Gastrocnemius medialis (tissue), 4 donors: ENCODE measurements around the gene UCP3. TPM values are rescaled to one million over a fixed set of nuclear protein-coding genes. Genes with fewer than 3 reads are reported as not detected.

ENCODE experiments used
- ATAC-seq, 2 donors: fragments of 150-250 bp; one replicate each; pipeline ENCODE4 v1.9.1; 2016
- DNase-seq, 2 donors: peaks; one replicate each; pipeline ENCODE4 v3.0.0-alpha.2; 2019
- H3K27ac ChIP-seq, 4 donors: fragments of 200-600 bp; sonication (generic); 1 replicate in 1 of 4; 2 replicates in 3 of 4; pipeline ENCODE4 v1.5.1; 2016 to 2018; ENCODE audit warnings: mild to moderate bottlenecking in 2 of 4, moderate library complexity in 1 of 4
- H3K27me3 ChIP-seq, 3 donors: fragments of 200-600 bp; sonication (generic) in 2 of 3; 1 replicate in 1 of 3; 2 replicates in 2 of 3; pipeline versions ENCODE4 v1.5.1 to v1.6.0; 2016 to 2019; ENCODE audit warnings: mild to moderate bottlenecking in 1 of 3, moderate library complexity in 1 of 3
- H3K36me3 ChIP-seq, 2 donors: fragments of 200-600 bp; sonication (generic) in 1 of 2; one replicate each; pipeline ENCODE4 v1.5.1; 2017 to 2018
- H3K4me1 ChIP-seq, 2 donors: fragments of 200-600 bp; sonication (generic) in 1 of 2; one replicate each; pipeline ENCODE4 v1.5.1; 2016 to 2017; ENCODE audit warnings: mild to moderate bottlenecking in 2 of 2
- H3K4me3 ChIP-seq, 4 donors: fragments of 200-600 bp; sonication (generic) in 3 of 4; 1 replicate in 1 of 4; 2 replicates in 3 of 4; pipeline ENCODE4 v1.5.1; 2016 to 2019; ENCODE audit warnings: mild to moderate bottlenecking in 2 of 4
- H3K9me3 ChIP-seq, 3 donors: fragments of 200-600 bp; sonication (generic) in 2 of 3; 1 replicate in 1 of 3; 2 replicates in 2 of 3; pipeline ENCODE4 v1.5.1; 2016 to 2019
- CTCF ChIP-seq, 5 experiments: fragments of 450-650 bp in 3 of 5; fragments of 200-600 bp in 2 of 5; sonication (generic) in 2 of 5; IDR thresholded peaks in 4 of 5; conservative IDR thresholded peaks in 1 of 5; 1 replicate in 4 of 5; 2 replicates in 1 of 5; pipeline ENCODE4 v1.5.1; 2016 to 2019; ENCODE audit warnings: antibody characterized with exemption in 5 of 5, mild to moderate bottlenecking in 3 of 5, moderate library complexity in 3 of 5
- POLR2A ChIP-seq, 2 donors: fragments of 450-650 bp; IDR thresholded peaks; one replicate each; pipeline ENCODE4 v1.6.1; 2017; ENCODE audit warnings: antibody characterized with exemption in 2 of 2, mild to moderate bottlenecking in 2 of 2, moderate library complexity in 2 of 2
- in situ Hi-C, 4 donors: fragments of 200-750 bp; cut with MboI; loops; one replicate each; pipeline versions ENCODE4 v1.15.0 to v1.8.0; 2017; ENCODE audit warnings: low sequenced_read_pairs in 4 of 4
- intact Hi-C: fragments of 100-400 bp; cut with DNase I; formaldehyde crosslinking; loops from one replicate; pipeline ENCODE4 v1.15.1; 2023; ENCODE audit warnings: low total_unique reads
- total RNA-seq, 4 donors: library from RNA; depleted of rRNA; stranded (reverse); fragments of >200 nt; gene quantifications; one replicate each; pipeline versions ENCODE4 v1.1.0 to v1.2.3, GENCODE V29; 2016

The UCP3 gene, protein sequence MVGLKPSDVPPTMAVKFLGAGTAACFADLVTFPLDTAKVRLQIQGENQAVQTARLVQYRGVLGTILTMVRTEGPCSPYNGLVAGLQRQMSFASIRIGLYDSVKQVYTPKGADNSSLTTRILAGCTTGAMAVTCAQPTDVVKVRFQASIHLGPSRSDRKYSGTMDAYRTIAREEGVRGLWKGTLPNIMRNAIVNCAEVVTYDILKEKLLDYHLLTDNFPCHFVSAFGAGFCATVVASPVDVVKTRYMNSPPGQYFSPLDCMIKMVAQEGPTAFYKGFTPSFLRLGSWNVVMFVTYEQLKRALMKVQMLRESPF
- 100 to 1,000 TPM; 489 to 938 (median 679) TPM for total RNA-seq

GRCh38 chr11:74008373-74009229, at the start of gene UCP3:
Gene UCP3 (minus strand): TSS chr11:74009085. CDS start chr11:74007042, 2,043 bp downstream.
- Histone ChIP-seq H3K36me3 (peaks cover 3 to 40% of the 10 kb centered on the region in 2 donors), H3K27ac (peak within 1 kb of the TSS; percentile 96 to 99 (median 98)), H3K27me3 (no peaks in the 10 kb centered on the region), H3K4me3 (peak within 1 kb of the TSS; percentile 71 to 89 (median 82)), H3K4me1 (peaks cover 59 to 60% of the 10 kb centered on the region in 2 donors), H3K9me3 (no peaks in the 10 kb centered on the region)
- ATAC-seq (peak; percentile 82 to 83), DNase-seq (peak; percentile 89 to 92)
- intact Hi-C loops (loop anchor here (1.0 kb wide), 3 partner anchors 10 to 63 kb away; no protein-coding TSS in a partner anchor), in situ Hi-C loops (no loop called here)
- TF ChIP-seq POLR2A (IDR thresholded peaks at IDR 0.05) (peak; percentile 92 to 97), CTCF (IDR thresholded peaks at IDR 0.05 in 4 of 5, conservative IDR thresholded peaks at IDR 0.05 in 1 of 5) (no peak)

GRCh38 chr11:74057249-74058151, 48.6 kb upstream of the UCP3 start:
- no peak for DNase-seq
- no peaks in the 10 kb centered on the region for H3K9me3 ChIP-seq
- H3K36me3 ChIP-seq: peaks cover 0 to 12% of the 10 kb centered on the region in 2 donors
- peaks cover 12 to 21% of the 10 kb centered on the region in 2 donors for H3K4me1 ChIP-seq
- H3K27ac ChIP-seq: peak overlapping the region in 3 of 4 donors; percentile 66 to 82 (median 79)
- in situ Hi-C loops: no loop called here
- no peaks in the 10 kb centered on the region for H3K27me3 ChIP-seq
- intact Hi-C loops: no loop called here
- TF ChIP-seq POLR2A (IDR thresholded peaks at IDR 0.05) (no peak), CTCF (IDR thresholded peaks at IDR 0.05 in 4 of 5, conservative IDR thresholded peaks at IDR 0.05 in 1 of 5) (no peak)
- ATAC-seq: no peak
- no peak overlapping the region for H3K4me3 ChIP-seq

DNA sequence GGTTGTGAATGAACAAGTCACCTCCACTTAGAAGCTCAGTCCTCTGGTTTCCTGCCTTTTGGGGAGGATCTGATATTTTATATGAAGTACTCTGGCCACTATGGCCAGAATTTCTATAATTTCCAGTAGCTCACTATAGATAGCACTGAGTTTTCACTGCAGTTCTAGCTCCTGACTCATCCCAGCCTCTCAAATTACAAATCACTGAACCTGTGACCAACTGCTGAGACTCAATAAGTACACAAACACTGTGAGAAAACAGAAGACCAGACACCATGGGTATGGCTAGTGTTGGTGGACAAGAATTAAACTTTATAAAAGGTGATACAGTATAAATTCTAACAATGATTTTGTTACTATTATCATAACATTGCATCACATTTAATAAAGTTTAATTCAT, 47.1 kb upstream of the UCP3 start:
- DNase-seq: peak; percentile 32 to 57
- Histone ChIP-seq H3K27ac (peak overlapping the region; percentile 61 to 82 (median 72)), H3K27me3 (no peaks in the 10 kb centered on the region), H3K4me1 (peaks cover 12 to 21% of the 10 kb centered on the region in 2 donors), H3K36me3 (peaks cover 0 to 12% of the 10 kb centered on the region in 2 donors), H3K9me3 (no peaks in the 10 kb centered on the region), H3K4me3 (no peak overlapping the region)
- in situ Hi-C loops (no loop called here), intact Hi-C loops (no loop called here)
- TF ChIP-seq CTCF (IDR thresholded peaks at IDR 0.05 in 4 of 5, conservative IDR thresholded peaks at IDR 0.05 in 1 of 5) (no peak), POLR2A (IDR thresholded peaks at IDR 0.05) (peak in 1 of 2 donors; percentile 70)
- ATAC-seq: peak; percentile 99

- DNase-seq (no peak), ATAC-seq (no peak)
- Histone ChIP-seq H3K27me3 (no peaks in the 10 kb centered on the region), H3K27ac (no peak overlapping the region), H3K4me3 (no peak overlapping the region), H3K9me3 (no peaks in the 10 kb centered on the region), H3K36me3 (peaks cover 0 to 22% of the 10 kb centered on the region in 2 donors), H3K4me1 (peaks cover 8 to 11% of the 10 kb centered on the region in 2 donors)
- TF ChIP-seq CTCF (IDR thresholded peaks at IDR 0.05 in 4 of 5, conservative IDR thresholded peaks at IDR 0.05 in 1 of 5): no peak
- no peak for TF ChIP-seq POLR2A (IDR thresholded peaks at IDR 0.05)
- in situ Hi-C loops: no loop called here
- intact Hi-C loops: no loop called here
Measured at GRCh38 chr11:74050465-74050864, 41.6 kb upstream of the UCP3 start.
